Measurements from ENCODE around the gene MED20.
"Not testable (repeated sequence)": the region's sequence is repeated elsewhere in the genome, so short reads cannot be mapped to it uniquely, and the experiment has no call there.

The MED20 gene, protein sequence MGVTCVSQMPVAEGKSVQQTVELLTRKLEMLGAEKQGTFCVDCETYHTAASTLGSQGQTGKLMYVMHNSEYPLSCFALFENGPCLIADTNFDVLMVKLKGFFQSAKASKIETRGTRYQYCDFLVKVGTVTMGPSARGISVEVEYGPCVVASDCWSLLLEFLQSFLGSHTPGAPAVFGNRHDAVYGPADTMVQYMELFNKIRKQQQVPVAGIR

DNA sequence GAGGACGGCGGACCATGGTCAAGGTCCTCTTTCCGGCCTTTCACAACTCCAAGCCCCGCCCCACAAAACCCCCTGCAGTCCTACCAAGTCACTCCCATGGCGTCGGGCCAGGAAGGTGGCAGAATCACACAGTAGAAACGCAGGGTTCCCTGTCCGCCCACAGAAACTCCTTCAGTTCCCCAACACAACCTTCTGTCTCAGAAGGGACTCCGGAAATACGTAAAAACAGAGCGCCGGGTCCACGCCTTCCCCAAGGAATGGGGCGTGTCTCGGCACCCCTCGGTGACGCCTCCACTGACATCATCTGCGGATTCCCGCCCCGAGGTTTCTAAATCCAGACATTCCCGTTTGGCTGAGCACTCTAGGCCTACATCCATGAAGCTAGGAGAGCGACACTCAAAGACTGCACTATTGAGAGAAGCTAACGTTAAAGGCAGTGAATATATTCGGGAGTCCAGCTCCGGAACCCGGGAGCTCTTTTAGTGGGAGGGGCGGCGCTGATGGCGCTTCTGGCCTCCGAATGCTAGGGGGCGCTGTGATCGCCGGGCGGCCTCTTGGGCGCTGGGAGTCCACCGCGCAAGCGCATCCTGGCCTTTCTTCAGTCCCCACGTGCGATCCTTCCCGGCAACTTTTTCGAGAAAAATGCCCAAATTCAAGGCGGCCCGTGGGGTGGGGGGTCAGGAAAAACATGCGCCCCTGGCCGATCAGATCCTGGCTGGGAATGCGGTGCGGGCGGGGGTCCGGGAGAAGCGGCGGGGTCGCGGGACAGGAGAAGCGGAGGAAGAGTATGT, at the start of gene MED20, which contains the start of gene BYSL:
MED20 (minus strand) TSS at position 219 of the 791 bp plus-strand sequence; CDS start at position 98, 121 bp downstream.
BYSL (plus strand) TSS at position 579 of the 791 bp plus-strand sequence; CDS start at position 643, 64 bp downstream.
- peak; percentile 96 for DNase-seq

GRCh38 chr6:41970436-41970846, 49.5 kb upstream of the MED20 start:
- DNase-seq: peak; percentile 29

GRCh38 chr6:41967312-41968287, 46.7 kb upstream of the MED20 start:
- peak; percentile 9 for DNase-seq

DNA sequence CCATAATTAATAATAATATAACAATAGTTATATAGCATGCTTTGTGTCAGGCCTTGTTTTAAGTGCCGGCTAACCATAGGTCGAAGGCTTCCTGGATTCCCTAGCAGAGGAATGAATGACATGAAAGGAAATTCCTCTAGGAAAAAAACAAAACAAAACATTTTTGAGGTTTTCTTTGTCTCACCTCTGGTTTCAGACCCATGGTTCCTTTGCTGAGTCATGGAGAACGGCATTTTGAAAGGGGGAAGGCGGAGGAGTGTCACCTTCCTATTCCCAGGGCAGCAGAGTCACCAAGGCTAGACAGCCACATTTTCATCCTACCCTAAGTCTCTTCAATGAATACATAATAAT, 46.0 kb upstream of the MED20 start:
- DNase-seq: no peak

DNA sequence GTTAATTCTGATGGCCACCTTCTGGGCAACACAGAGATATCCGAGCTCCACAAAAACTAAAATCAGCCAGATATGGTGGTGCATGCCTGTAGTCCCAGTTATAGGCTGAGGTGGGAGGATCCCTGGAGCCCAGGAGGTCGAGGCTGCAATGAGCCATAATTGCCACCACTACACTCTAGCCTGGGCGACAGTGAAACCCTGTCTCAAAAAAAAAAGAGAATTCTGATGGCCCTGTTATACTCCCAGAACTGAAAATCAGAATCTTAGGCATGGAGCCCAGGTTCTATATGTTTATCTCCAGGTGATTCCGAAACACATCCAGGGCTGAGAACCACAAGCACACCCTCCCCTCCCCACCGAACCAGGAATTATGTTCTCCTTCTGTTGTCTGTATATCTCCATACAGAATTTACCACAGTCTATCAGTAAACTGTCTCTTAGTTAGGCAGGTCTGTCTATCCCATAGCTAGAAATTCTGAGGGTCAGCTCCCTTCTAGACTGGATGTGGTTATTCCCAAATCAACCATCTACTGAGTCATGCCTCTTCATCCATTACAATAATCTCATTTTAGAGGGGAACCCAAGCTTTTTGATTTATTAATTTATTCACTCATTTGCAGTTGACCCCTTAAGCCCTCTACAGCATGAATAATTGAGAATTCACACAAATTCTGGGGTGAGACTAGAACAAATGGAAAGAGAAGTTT, 45.4 kb upstream of the MED20 start:
- DNase-seq: peak; percentile 1

DNA sequence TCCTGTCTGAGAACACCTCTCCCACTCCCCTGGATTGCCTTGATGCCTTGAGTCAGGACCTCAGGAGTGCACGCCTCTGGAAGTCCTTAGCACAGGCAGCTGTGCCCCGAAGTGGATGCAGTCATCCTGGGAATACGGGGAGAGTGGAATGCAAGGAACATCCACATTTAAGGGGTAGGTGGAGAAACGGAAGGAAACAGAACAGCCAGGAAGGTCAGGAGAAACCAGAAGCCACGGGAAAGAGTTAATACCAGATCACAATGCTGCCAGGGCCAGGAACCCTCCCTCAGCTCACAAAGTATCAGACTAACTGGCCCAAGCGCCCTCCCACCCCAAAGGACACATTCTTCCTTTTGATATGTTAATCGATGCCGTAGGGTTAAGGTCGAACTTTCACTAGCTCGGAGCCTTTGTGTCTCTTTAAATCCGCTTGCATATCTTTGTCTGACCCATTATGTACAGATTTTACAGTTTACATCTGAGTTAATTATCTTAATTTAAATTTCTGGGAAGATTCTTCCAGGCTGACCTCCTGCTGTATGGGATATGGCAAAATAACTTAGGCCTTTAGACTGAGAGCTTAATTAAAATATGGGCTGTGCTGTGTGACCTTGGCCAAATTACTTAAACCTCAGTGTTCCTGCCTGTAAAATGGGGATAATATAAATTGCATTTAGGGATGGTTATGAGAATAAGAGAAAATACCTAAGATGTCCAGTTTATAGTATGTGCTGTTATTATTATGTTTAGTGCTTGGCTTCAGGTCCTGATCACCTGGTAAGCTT, 44.7 kb upstream of the MED20 start:
- peak; percentile 0 for DNase-seq

DNA sequence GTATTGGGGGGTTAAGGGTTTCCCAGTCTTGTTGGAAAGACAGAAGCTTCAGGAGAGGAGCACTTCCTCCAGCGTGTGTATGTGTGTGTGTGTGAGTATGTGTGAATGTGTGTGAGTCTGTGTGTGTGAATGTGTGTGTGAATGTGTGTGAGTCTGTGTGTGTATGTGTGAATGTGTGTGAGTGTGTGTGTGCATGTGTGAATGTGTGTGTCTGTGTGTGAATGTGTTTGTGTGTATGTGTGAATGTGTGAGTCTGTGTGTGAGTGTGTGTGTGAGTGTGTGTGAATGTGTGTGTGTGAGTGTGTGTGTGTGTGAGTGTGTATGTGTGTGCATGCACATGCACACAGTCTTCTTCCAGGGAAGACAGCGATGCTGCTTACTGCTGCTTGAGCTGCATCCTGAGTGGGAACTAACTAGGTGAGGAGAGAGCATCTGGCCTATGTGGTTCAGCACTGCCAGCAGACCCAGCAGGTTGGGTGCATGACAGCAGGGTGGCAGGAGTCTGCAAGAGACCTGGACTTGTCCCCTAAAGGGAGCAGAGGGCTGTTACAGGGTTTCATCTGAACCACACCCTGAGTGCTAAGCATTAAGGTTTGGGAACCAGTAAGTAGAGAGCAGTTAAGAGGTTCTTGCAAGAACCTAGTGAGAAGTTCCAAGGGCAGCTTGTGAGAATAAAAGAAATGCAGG, 43.4 kb upstream of the MED20 start:
- peak; percentile 16 for DNase-seq

- peak; percentile 4 for DNase-seq
These were observed 42.4 kb upstream of the MED20 start for GRCh38 chr6:41963371-41963770.

DNA sequence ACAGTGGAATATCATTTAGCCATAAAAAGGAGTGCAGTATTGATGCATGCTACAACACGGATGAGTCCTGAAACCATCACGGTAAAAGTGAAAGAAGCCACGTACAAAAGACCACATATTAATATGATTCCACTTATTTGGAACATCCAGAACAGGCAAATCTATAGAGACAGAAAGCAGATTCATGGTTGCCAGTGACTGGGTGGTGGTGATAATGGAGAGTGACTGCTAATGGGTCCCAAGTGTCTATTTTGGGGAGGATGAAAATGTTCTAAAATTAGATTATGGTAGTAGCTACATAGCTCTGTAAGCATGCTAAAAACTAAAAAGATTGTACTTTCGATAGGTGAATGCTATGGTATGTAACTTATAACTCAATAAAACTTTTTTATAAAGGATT, 39.1 kb upstream of the MED20 start:
- DNase-seq: no peak

DNA sequence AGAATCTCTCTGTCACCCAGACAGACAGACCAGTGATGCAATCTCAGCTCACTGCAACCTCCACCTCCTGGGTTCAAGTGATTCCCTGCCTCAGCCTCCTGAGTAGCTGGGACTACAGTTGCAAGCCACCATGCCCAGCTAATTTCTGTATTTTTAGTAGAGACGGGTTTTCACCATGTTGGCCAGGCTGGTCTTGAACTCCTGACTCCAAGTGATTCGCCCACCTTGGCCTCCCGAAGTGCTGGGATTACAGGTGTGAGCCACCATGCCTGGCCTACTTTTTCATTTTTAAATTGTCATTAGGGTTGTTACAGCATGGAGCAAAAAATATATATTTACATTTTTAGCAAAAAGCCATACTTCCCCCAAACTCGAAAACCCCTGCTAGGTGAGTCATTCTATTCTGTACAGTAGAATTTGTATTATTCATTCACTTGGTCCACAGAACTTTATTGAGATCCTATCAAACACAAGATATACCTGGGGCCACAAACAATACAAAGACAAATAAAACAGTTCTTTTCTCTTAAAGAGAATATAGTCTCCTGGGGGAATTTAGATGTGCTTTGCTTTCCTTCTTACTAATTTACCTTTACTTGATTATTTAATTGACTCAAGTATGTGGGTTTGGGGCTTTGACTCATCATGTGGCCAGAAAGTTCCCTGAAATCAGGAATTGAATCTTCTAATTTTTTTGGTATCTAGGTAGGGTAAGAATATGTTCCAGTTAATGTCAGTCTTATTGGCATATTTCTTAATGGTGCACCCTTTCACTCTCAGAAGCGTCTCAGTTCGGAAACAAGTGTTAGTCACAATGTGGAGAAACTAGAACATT, 37.3 kb upstream of the MED20 start:
- no peak for DNase-seq

DNA sequence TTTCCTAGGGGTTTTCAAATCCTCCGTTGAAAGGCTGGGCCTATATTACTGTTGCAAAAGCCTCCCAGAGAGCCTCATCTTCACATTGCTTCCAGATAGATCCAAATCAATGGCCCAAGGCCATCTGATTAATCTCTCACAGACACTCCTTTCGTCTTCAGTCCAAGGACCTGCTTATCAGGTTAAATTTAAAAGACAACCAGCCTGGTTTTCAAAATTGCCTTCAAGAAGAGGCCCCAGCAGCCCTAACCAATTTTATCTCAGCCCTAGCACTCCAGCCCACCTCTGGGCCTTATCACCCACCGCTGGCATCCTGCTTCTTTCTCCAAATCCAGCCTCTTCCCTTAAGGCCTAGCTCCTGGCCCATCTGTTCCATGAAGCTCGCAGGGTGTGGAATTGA, 36.2 kb upstream of the MED20 start:
- no peak for DNase-seq

DNA sequence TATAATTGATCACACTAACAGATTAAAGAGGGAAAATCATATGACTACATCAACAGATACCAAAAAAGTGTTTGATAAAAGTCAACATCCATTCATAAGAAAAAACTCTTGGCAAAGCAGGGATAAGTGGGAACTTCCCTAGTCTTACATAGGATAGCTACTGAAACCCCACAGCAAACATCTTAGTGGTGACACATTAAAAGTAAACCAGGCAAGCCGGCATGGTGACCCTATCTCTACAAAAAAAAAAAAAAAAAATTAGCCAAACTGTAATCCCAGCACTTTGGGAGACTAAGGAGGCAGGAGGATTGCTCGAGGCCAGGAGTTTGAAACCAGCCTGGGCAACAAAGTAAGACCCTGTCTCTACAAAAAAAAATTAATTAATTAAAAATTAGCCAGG, 34.5 kb upstream of the MED20 start:
- DNase-seq: no peak

GRCh38 chr6:41954668-41955067, 33.7 kb upstream of the MED20 start:
- DNase-seq: no peak

DNA sequence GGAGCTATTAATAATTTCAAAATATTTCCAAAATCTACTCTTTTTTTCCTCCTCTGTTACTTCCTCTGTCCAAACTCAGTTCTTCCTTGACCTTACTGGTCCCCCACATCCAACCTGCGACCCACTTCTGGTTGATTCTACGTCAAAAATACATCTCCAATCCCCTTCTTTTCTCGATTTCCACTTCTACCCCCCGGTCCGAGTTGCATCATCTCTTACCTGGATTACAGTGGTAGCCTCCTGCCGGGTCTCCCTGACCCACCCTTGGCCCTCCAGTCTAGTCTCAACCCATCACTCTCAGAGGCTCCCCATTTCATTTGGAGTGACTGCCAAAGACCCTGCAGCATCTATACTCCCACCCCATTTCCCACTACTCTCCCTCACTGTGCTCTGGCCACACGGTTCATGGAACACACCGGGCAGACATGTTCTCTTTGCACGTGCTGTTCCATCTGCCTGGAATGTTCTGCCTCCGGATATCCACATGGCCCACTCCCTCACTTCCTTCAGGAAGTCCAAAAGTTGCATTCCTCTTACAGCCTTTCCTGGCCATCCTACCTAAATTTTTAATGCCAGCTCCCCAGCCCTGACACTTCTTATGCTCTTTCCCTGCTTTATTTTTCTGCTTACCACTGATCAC, 26.8 kb upstream of the MED20 start:
- DNase-seq: no peak

DNA sequence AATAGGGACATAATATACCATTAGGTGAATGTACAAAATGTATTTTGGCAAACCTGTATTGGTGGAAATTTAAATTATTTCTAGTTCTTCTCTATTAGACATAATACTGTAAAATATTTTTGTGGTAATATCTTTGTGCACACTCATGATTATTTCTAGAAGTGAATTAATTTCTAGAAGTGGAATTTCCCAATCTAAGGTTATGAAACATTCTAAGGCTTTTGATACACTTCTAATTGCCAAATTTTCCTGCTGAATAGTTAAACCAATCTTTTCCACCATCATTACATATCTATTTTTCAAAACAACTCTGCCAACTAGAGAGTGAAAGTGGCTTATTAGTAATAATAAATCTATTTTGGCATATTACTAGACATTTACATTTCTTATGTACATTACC, 22.5 kb upstream of the MED20 start:
- DNase-seq: no peak

- not testable (repeated sequence) for DNase-seq
These were observed 21.9 kb upstream of the MED20 start for GRCh38 chr6:41942882-41943281.

DNA sequence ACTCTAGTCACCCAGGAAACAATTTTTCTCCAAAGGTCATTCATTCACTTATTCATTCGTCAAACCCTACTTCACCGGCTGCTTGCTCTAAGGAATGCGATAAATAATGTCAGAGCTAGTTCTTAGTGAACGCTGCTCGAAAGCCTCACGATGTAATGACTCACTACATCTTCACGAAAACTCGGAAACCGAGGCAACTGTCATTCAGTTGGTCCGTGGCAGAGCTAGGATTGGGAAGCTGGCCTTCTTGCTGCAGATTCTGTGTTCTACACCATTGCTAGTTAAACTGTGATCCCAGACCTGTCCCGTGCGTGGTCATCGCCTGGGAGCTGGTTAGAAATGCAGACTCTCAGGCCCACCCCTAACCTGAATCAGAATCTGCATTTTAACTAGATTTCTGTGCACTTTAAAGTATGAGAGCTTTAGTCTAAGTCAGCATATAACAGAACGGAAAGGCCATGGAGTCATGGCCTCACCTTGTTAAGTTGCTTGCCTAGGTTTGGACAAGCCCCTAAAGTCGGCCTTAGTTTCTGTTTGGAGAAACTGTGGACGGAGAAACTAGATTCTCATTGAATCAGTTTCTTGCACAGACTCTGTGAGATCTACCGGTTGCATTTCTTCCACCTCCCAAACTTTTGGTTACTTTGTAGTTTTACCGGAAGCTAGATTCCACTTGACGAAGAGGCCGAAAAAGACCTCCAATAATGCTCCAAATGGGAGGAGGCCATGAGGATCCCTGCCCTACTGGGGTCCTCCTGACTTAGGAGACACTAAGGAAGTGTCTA, 21.3 kb upstream of the MED20 start:
- peak; percentile 44 for DNase-seq

DNA sequence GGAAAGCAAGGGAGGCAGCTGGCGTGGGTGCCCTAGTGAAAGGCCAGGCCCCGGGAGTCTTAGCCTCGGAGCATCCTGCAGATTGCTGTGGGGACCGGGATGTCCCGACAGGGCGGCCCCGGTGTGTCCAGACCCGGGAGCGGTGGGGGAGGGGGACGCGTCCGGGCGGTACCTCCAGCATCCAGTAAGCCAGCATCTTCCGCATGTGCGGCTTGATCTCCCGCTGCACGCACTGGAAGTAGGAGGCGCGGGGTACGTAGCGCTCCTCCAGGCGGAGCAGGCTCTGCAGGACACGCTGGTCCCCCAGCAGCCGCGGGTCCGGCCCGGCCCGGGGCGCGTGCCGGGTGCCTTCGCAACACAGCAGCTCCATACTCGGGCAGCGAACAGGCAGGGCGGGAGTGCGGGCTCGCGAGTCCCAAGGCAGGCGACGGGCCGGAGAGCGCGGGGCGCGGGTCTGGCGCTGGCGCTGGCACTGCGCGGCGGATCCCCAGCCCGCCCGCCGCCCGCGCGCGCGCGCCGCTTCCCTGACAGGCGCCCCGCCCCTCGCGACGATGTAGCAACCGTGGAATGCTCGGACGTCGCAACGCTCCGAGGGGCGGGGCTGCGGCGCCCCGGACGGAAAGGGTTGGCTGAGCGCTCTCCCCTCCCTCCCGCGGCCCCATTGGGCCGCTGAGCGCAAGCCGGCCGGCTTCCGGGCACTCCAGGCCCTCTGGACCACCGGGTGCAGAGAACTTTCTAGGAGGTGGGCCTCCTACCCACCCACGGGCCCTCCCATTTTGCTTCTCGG, 20.5 kb upstream of the MED20 start, which contains the start of gene CCND3:
CCND3 (minus strand) TSS at position 529 of the 787 bp plus-strand sequence; CDS start at position 370, 159 bp downstream.
- peak; percentile 81 for DNase-seq
